Fibroblast of lung (primary cell): Measurements from ENCODE around the gene TSHZ2.

ENCODE experiments used
- CTCF ChIP-seq, 2 donors: IDR thresholded peaks in 1 of 2; conservative IDR thresholded peaks in 1 of 2; 1 replicate in 1 of 2; 2 replicates in 1 of 2; pipeline ENCODE4 v1.5.1; 2011 to 2012; ENCODE audit warnings: low read length in 2 of 2, control low read depth in 1 of 2, inconsistent platforms in 1 of 2, low read depth in 1 of 2, mild to moderate bottlenecking in 1 of 2
- EZH2 ChIP-seq: IDR thresholded peaks from 2 replicates; pipeline ENCODE4 v1.5.1; 2012; ENCODE audit warnings: low read length, control low read depth, mild to moderate bottlenecking; ENCODE audit errors: missing control alignments

- TF ChIP-seq CTCF (conservative IDR thresholded peaks at IDR 0.05 in 1 of 2, IDR thresholded peaks at IDR 0.05 in 1 of 2; ENCODE audit: low read depth in 1 of 2, low read length in 2 of 2) (no peak), EZH2 (no peak)
Measured at GRCh38 chr20:53453076-53453475, 480.9 kb downstream of the TSHZ2 start.
